ENCODE measurements around the gene SLC6A13.

Gene SLC6A13

DNA sequence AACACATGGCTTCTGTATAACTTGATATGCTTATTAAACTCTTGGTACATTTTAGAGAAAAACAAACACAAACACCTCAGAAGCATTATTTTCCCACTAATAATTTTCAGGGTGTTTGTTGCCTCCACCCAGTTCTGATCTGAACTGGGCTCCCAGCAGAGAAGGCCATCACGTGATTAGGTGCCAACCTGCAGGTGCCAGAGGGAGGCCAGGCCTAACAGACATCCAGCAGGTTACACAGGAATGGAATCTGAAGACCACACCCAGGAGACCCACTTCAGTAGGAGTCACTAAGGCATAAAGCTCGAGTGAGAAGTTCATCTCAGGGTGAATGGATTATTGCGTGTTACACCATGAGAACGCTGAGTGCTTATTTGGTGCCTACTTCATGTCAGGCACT lies 57.6 kb downstream of the SLC6A13 start:
- Histone ChIP-seq H3K4me3 (no peak overlapping the region), H3K27ac (no peak overlapping the region)
- no peak for DNase-seq (ENCODE audit: low spot score)
- TF ChIP-seq CTCF (IDR thresholded peaks at IDR 0.05), result no peak

DNA sequence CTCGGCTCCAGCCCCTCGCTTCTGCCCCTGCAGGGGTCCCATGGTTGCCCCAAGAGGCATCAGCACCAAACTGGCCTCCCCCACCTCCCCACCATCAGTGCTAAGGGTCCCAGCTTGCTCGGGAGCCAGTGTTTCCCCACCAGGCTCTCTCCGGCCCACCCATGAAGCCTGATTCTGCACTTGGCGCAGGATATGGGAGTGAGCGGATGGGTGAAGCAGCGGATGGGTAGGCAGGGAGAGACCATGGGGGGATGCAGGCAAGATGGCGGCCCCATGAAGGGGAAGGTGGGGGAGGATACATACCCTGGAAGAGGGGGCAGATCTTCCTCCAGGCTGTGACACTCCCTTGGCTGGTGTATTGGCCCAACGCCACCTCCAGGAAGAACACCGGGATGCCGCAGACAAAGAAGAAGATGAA lies 58.4 kb downstream of the SLC6A13 start:
- no peak for TF ChIP-seq CTCF (IDR thresholded peaks at IDR 0.05)
- Histone ChIP-seq H3K27ac (no peak overlapping the region), H3K4me3 (peak overlapping the region; percentile 73)
- no peak for DNase-seq (ENCODE audit: low spot score)

DNA sequence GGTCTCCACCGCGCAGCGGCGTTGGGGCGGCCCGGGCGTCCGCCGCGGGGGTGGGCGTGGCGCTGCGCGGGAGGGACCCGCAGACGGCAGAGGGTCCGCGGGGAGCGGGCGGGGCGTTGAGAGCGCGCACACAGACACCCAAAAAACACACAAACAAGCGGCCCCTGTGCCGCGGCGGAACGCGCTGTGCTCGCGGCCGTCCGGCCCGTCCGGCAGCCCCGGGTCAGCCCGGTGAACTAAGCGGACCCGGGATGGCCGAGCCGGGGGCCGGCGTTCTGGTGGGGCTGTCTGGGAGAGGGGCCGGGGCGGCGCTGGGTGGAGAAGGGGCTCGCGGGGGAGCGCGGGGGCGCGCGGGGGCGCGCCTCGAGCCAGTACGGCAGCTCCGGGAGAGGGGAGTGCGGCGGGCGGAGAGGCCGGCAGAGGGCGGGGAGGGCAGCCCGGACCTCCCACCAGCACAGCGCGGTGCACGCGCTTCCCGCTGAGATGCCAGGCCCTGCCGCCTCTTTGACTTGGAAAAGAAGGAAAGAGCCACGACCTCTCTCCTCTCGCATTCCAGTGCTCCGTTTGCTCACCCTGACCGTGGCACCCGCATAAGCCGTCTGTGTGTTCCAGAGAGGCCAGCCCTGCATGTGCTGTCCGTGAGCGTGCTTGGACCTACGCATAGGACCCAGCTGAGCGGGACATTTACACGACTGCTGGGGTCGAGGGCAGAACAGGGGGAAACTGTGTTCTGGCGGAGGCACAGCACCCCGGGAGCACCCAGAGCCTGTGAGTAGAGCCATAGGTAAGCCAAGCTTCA lies 59.0 kb downstream of the SLC6A13 start:
- no peak for DNase-seq (ENCODE audit: low spot score)
- peak overlapping the region; percentile 73 for H3K4me3 ChIP-seq
- no peak overlapping the region for H3K27ac ChIP-seq
- TF ChIP-seq CTCF (IDR thresholded peaks at IDR 0.05), result no peak

- H3K4me3 ChIP-seq, result peak overlapping the region; percentile 73
- no peak for TF ChIP-seq CTCF (IDR thresholded peaks at IDR 0.05)
- DNase-seq (ENCODE audit: low spot score), result no peak
- no peak overlapping the region for H3K27ac ChIP-seq
These were observed 59.6 kb downstream of the SLC6A13 start for GRCh38 chr12:203074-203461.

DNA sequence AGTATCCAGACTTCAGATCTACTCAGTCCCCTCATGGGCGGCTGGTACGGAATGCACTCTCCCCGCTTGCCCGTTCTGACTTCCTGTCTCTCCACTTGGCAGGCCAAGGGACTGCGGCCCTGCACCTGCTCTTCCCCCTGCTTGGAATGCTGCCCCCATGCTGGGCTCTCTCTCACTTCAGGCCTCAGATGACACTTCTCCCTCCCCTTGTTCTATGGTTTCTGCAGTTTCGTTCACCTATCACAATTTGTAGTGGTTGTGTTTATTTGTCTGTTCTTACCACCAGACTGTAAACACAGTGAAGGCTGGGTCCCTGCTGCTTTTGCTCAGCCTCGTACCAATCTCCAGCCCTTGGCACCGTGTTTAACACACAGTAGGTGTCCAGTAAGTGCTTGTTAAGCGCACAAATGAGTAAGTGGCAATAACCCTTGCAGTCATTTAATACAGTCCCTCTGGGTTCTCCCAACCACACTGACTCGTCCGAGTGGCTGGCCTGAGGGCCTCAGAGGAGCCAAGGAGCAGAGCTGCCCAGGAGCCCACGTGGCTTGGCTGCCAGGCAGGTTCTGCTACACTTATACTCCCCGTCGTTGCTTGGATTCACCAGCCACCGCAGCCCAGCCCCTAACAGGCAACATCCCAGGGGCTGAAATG lies 60.4 kb downstream of the SLC6A13 start:
- Histone ChIP-seq H3K27ac (no peak overlapping the region), H3K4me3 (no peak overlapping the region)
- TF ChIP-seq CTCF (IDR thresholded peaks at IDR 0.05), result no peak
- no peak for DNase-seq (ENCODE audit: low spot score)

GRCh38 chr12:201361-201760 lies 61.3 kb downstream of the SLC6A13 start:
- no peak for DNase-seq (ENCODE audit: low spot score)
- H3K4me3 ChIP-seq, result no peak overlapping the region
- H3K27ac ChIP-seq, result no peak overlapping the region
- no peak for TF ChIP-seq CTCF (IDR thresholded peaks at IDR 0.05)

GRCh38 chr12:198705-199104 lies 63.9 kb downstream of the SLC6A13 start:
- H3K27ac ChIP-seq, result no peak overlapping the region
- no peak for TF ChIP-seq CTCF (IDR thresholded peaks at IDR 0.05)
- H3K4me3 ChIP-seq, result no peak overlapping the region
- DNase-seq (ENCODE audit: low spot score), result no peak

Measured in coronary artery (tissue), 2 donors.